Erythroblast (primary cell): Measurements from ENCODE around the gene KCNH8.

Experiments used
- DNase-seq, 2 experiments: peaks; one replicate each; lab custom pipeline; 2025; lab: John Stamatoyannopoulos, UW
- GATA1 ChIP-seq: IDR thresholded peaks from 2 replicates; pipeline ENCODE4 v1.6.1; 2011; ENCODE audit warnings: low read depth, mild to moderate bottlenecking, control low read depth, low read length, moderate library complexity
- POLR2A ChIP-seq: IDR thresholded peaks from 2 replicates; pipeline ENCODE4 v1.6.1; 2011; ENCODE audit warnings: mild to moderate bottlenecking, low read length

KCNH8 gene

GRCh38 chr3:19338769-19339168 lies 190.5 kb downstream of the KCNH8 start:
- TF ChIP-seq POLR2A (no peak), GATA1 (no peak)
- DNase-seq, result no peak

- TF ChIP-seq POLR2A (no peak), GATA1 (no peak)
- no peak for DNase-seq
These were observed 194.1 kb downstream of the KCNH8 start for GRCh38 chr3:19342389-19342788.

GRCh38 chr3:19346759-19347158 lies 198.4 kb downstream of the KCNH8 start:
- TF ChIP-seq POLR2A (no peak), GATA1 (no peak)

GRCh38 chr3:19347671-19348070 lies 199.4 kb downstream of the KCNH8 start:
- DNase-seq, result no peak
- TF ChIP-seq GATA1, result no peak
- no peak for TF ChIP-seq POLR2A

More at GRCh38 chr3:19346759-19347158, 198.4 kb downstream of the KCNH8 start:
- no peak for DNase-seq

- DNase-seq, result no peak
- no peak for TF ChIP-seq POLR2A
- no peak for TF ChIP-seq GATA1
These were observed 200.2 kb downstream of the KCNH8 start for GRCh38 chr3:19348500-19348899.

- peak; percentile 30 to 61 for DNase-seq
- no peak for TF ChIP-seq GATA1
- TF ChIP-seq POLR2A, result no peak
These were observed 200.7 kb downstream of the KCNH8 start for GRCh38 chr3:19348941-19349564.

GRCh38 chr3:19357947-19358346 lies 209.6 kb downstream of the KCNH8 start:
- no peak for DNase-seq
- no peak for TF ChIP-seq GATA1
- TF ChIP-seq POLR2A, result no peak

- TF ChIP-seq POLR2A, result no peak
- no peak for TF ChIP-seq GATA1
- DNase-seq, result no peak
These were observed 214.8 kb downstream of the KCNH8 start for GRCh38 chr3:19363071-19363470.

GRCh38 chr3:19364148-19364547 lies 215.8 kb downstream of the KCNH8 start:
- TF ChIP-seq POLR2A (no peak), GATA1 (no peak)
- DNase-seq, result no peak

- TF ChIP-seq POLR2A, result no peak
- no peak for TF ChIP-seq GATA1
- no peak for DNase-seq
These were observed 217.2 kb downstream of the KCNH8 start for GRCh38 chr3:19365471-19365870.

GRCh38 chr3:19384868-19385267 lies 236.6 kb downstream of the KCNH8 start:
- no peak for DNase-seq
- TF ChIP-seq POLR2A (no peak), GATA1 (no peak)

- TF ChIP-seq POLR2A (no peak), GATA1 (no peak)
- no peak for DNase-seq
These were observed 243.8 kb downstream of the KCNH8 start for GRCh38 chr3:19392150-19392549.

- no peak for TF ChIP-seq POLR2A
- no peak for TF ChIP-seq GATA1
- DNase-seq, result no peak
These were observed 246.6 kb downstream of the KCNH8 start for GRCh38 chr3:19394946-19395345.

GRCh38 chr3:19396726-19397125 lies 248.4 kb downstream of the KCNH8 start:
- no peak for DNase-seq

GRCh38 chr3:19399356-19399755 lies 251.0 kb downstream of the KCNH8 start:
- DNase-seq, result no peak
- TF ChIP-seq GATA1 (no peak), POLR2A (no peak)

More at GRCh38 chr3:19396726-19397125, 248.4 kb downstream of the KCNH8 start:
- TF ChIP-seq POLR2A (no peak), GATA1 (no peak)
